Activated CD8-positive, alpha-beta memory T cell treated with anti-CD3 and anti-CD28 coated beads, Interleukin-2, amount 50 U/mL, for 4 hours (primary cell): ENCODE results near the gene FRMD6.
"Not testable (repeated sequence)": the region's sequence is repeated elsewhere in the genome, so short reads cannot be mapped to it uniquely, and the experiment has no call there.

Source experiments
- DNase-seq: peaks from one replicate; pipeline ENCODE4 v3.0.0-alpha.2; 2020

Gene FRMD6

GRCh38 chr14:51633298-51633697 is 18.4 kb upstream of the FRMD6 start:
- not testable (repeated sequence) for DNase-seq

- no peak for DNase-seq
These were observed 15.6 kb upstream of the FRMD6 start for GRCh38 chr14:51636109-51636508.

- DNase-seq = no peak
These were observed 13.4 kb upstream of the FRMD6 start for GRCh38 chr14:51638071-51638944.

GRCh38 chr14:51639668-51640316 is 11.9 kb upstream of the FRMD6 start:
- no peak for DNase-seq

GRCh38 chr14:51643140-51643539 is 8.6 kb upstream of the FRMD6 start:
- no peak for DNase-seq

GRCh38 chr14:51644217-51644933 is 7.3 kb upstream of the FRMD6 start:
- no peak for DNase-seq

GRCh38 chr14:51648296-51648695 is 3.4 kb upstream of the FRMD6 start:
- no peak for DNase-seq

- no peak for DNase-seq
These were observed 858 bp upstream of the FRMD6 start for GRCh38 chr14:51650716-51651387.

- no peak for DNase-seq
These were observed 713 bp downstream of the FRMD6 start for GRCh38 chr14:51652168-51653078.

GRCh38 chr14:51653079-51653774 is 1.5 kb downstream of the FRMD6 start:
- no peak for DNase-seq

- no peak for DNase-seq
These were observed 2.2 kb downstream of the FRMD6 start for GRCh38 chr14:51653775-51654532.

GRCh38 chr14:51654533-51654845 is 2.8 kb downstream of the FRMD6 start:
- no peak for DNase-seq

- DNase-seq = no peak
These were observed 6.1 kb downstream of the FRMD6 start for GRCh38 chr14:51657762-51658161.

GRCh38 chr14:51658441-51659173 is 6.9 kb downstream of the FRMD6 start:
- no peak for DNase-seq

- no peak for DNase-seq
These were observed 9.0 kb downstream of the FRMD6 start for GRCh38 chr14:51660741-51661140.

GRCh38 chr14:51661504-51661903 is 9.8 kb downstream of the FRMD6 start:
- DNase-seq = no peak

- no peak for DNase-seq
These were observed 12.1 kb downstream of the FRMD6 start for GRCh38 chr14:51663783-51664326.

GRCh38 chr14:51666070-51666469 is 14.4 kb downstream of the FRMD6 start:
- DNase-seq = no peak

GRCh38 chr14:51666826-51667225 is 15.1 kb downstream of the FRMD6 start:
- DNase-seq = no peak

- DNase-seq = no peak
These were observed 17.2 kb downstream of the FRMD6 start for GRCh38 chr14:51668870-51669269.
